CD4-positive, CD25-positive, alpha-beta regulatory T cell (primary cell): ENCODE measurements around the gene KCTD5. TPM values are rescaled to one million over a fixed set of nuclear protein-coding genes. Genes with fewer than 3 reads are reported as not detected.
"Not testable (repeated sequence)": the region's sequence is repeated elsewhere in the genome, so short reads cannot be mapped to it uniquely, and the experiment has no call there.

Source experiments
- ATAC-seq, 2 donors: fragments of 150-1000 bp; cut with Tn5 transposase; one replicate each; pipeline ENCODE4 v1.10.0; 2021; ENCODE audit warnings: low read depth in 2 of 2, moderate number of reproducible peaks in 2 of 2, moderate library complexity in 1 of 2
- DNase-seq, 3 donors: peaks; one replicate each; pipeline versions ENCODE4 v3.0.0 to v3.0.0-alpha.2; 2012 to 2022; ENCODE audit warnings: mixed read lengths in 1 of 3
- H3K27ac ChIP-seq: one replicate; pipeline ENCODE4 v1.7.0; 2013; ENCODE audit warnings: mild to moderate bottlenecking, low read length; ENCODE audit not compliant: insufficient read depth, poor library complexity, severe bottlenecking
- H3K27me3 ChIP-seq: one replicate; pipeline ENCODE4 v1.7.0; 2013; ENCODE audit warnings: low read length; ENCODE audit not compliant: control insufficient read depth, insufficient read depth
- H3K36me3 ChIP-seq: one replicate; pipeline ENCODE4 v1.7.0; 2013; ENCODE audit warnings: mild to moderate bottlenecking, low read length, moderate library complexity; ENCODE audit not compliant: control insufficient read depth, insufficient read depth
- H3K4me1 ChIP-seq: 2 replicates; pipeline ENCODE4 v1.7.0; 2013; ENCODE audit warnings: mild to moderate bottlenecking, low read length; ENCODE audit not compliant: insufficient read depth, control insufficient read depth, poor library complexity, severe bottlenecking
- H3K4me3 ChIP-seq: one replicate; pipeline ENCODE4 v1.7.0; 2013; ENCODE audit warnings: low read depth, mild to moderate bottlenecking, low read length, moderate library complexity
- H3K9me3 ChIP-seq, 2 experiments: 1 replicate in 1 of 2; 2 replicates in 1 of 2; pipeline ENCODE4 v1.7.0; 2013; ENCODE audit warnings: low read length in 2 of 2, mild to moderate bottlenecking in 1 of 2, moderate library complexity in 1 of 2; ENCODE audit not compliant: control insufficient read depth in 2 of 2
- H3K27ac Mint-ChIP-seq, 3 donors: one replicate each; pipeline ENCODE4 v1.8.0; 2020 to 2022; ENCODE audit warnings: mild to moderate bottlenecking in 3 of 3, mixed read lengths in 3 of 3, moderate library complexity in 2 of 3
- H3K27me3 Mint-ChIP-seq: one replicate; pipeline ENCODE4 v1.8.0; 2022; ENCODE audit warnings: mild to moderate bottlenecking, mixed read lengths
- H3K36me3 Mint-ChIP-seq: one replicate; pipeline ENCODE4 v1.8.0; 2020; ENCODE audit warnings: mixed read lengths
- H3K4me1 Mint-ChIP-seq, 4 donors: one replicate each; pipeline ENCODE4 v1.8.0; 2020 to 2022; ENCODE audit warnings: mixed read lengths in 4 of 4, mild to moderate bottlenecking in 1 of 4
- H3K4me3 Mint-ChIP-seq, 4 donors: one replicate each; pipeline ENCODE4 v1.8.0; 2020 to 2022; ENCODE audit warnings: mild to moderate bottlenecking in 4 of 4, mixed read lengths in 4 of 4, moderate library complexity in 3 of 4
- H3K9me3 Mint-ChIP-seq, 7 donors: one replicate each; pipeline ENCODE4 v1.8.0; 2020 to 2022; ENCODE audit warnings: mixed read lengths in 7 of 7, mild to moderate bottlenecking in 3 of 7, moderate library complexity in 2 of 7
- polyA plus RNA-seq, 4 donors: library from polyadenylated mRNA; unstranded; fragments of 300-500 nt; fragmentation: Illumina TruSeq; gene quantifications; one replicate each; pipeline ENCODE4 v1.2.3, GENCODE V29; 2021
- total RNA-seq: library from RNA; stranded (reverse); gene quantifications from one replicate; pipeline ENCODE4 v1.2.3, GENCODE V29; 2022

KCTD5 gene
- total and polyA plus RNA-seq, 5 donors from 2014 or later, result 17.5 to 26.4 (median 22.1) TPM

DNA sequence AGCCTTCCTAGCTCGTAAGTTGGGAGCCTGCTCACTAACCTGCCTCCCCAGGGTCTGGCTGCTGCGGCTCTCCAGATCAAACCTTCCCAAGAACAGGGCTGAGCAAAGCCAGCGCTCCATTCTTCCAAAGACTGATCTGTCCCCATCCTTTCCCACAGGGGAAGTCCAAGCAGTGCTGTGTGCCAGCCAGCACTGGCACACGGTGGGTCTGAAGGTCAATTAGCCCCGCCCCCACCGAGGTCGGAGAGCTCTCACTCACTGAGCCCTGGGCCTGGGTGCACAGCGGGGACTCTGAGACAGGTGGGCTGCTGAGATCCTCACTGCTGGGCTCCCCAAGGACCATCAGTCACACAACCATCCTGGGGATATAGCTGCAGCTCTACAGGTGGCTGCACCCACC, 27.4 kb upstream of the KCTD5 start:
- H3K9me3 Mint-ChIP-seq, result not testable (repeated sequence)

DNA sequence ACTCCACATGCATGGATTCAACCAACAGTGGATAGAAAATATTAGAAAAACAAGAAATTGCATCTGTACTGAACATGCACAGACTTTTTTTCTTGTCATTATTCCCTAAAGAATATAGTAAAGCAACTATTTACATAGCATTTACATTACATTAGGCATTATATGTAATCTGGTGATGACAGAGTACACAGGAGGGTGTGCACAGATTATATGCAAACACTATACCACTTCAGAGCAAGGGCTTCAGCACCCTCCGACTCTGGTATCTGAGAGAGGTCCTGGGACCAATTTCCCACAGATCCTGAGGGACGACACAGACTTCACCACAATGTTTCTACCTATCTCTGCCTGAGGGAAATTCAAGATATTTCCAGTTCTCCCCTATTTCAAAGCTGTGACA, 25.3 kb upstream of the KCTD5 start:
- H3K4me3 Mint-ChIP-seq, result no peak overlapping the region
- no peaks in the 10 kb centered on the region for H3K27me3 ChIP-seq
- no peak overlapping the region for H3K4me3 ChIP-seq
- no peak for ATAC-seq
- H3K27me3 Mint-ChIP-seq, result peaks cover 9% of the 10 kb centered on the region
- no peaks in the 10 kb centered on the region for H3K36me3 Mint-ChIP-seq
- no peaks in the 10 kb centered on the region for H3K9me3 ChIP-seq
- no peaks in the 10 kb centered on the region for H3K4me1 ChIP-seq
- H3K36me3 ChIP-seq, result no peaks in the 10 kb centered on the region
- no peak overlapping the region for H3K27ac ChIP-seq
- no peaks in the 10 kb centered on the region for H3K9me3 Mint-ChIP-seq
- no peak overlapping the region for H3K27ac Mint-ChIP-seq
- H3K4me1 Mint-ChIP-seq, result peaks cover 0 to 19% (median 8%) of the 10 kb centered on the region in 4 donors
- DNase-seq, result no peak

More for the DNA sequence above, 27.4 kb upstream of the KCTD5 start:
- not testable (repeated sequence) for H3K36me3 Mint-ChIP-seq, H3K36me3 ChIP-seq, H3K9me3 ChIP-seq, H3K27me3 ChIP-seq, H3K4me3 ChIP-seq, H3K27ac ChIP-seq, DNase-seq, H3K27ac Mint-ChIP-seq, ATAC-seq, H3K4me3 Mint-ChIP-seq, H3K27me3 Mint-ChIP-seq, H3K4me1 ChIP-seq
- peaks cover 0 to 10% (median 1%) of the 10 kb centered on the region in 4 donors for H3K4me1 Mint-ChIP-seq

DNA sequence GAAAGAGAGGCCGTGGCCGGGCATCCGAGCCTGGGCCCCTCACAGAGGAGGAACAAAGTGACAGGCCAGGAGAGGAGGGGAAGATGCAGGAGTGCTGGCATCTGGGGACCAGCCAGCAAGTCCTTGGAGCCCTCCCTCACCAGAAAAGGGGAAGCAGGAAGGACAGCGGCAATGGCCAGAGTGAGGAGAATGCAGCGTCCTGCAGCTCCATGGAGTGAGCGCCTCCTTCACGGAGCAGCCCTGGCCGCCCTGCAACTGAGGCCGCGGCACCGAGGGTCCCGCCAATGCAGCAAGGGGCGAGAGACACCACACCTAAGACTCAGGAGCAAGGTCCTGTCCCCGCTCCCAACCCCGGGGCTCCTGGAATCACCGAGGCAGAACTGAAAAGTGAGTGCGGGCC, 24.5 kb upstream of the KCTD5 start:
- not testable (repeated sequence) for H3K4me3 Mint-ChIP-seq, H3K27ac Mint-ChIP-seq, H3K36me3 ChIP-seq, H3K36me3 Mint-ChIP-seq, H3K4me3 ChIP-seq, ATAC-seq, H3K4me1 ChIP-seq, H3K27ac ChIP-seq, DNase-seq, H3K27me3 ChIP-seq, H3K9me3 ChIP-seq, H3K9me3 Mint-ChIP-seq, H3K27me3 Mint-ChIP-seq
- peaks cover 0 to 23% (median 11%) of the 10 kb centered on the region in 4 donors for H3K4me1 Mint-ChIP-seq

DNA sequence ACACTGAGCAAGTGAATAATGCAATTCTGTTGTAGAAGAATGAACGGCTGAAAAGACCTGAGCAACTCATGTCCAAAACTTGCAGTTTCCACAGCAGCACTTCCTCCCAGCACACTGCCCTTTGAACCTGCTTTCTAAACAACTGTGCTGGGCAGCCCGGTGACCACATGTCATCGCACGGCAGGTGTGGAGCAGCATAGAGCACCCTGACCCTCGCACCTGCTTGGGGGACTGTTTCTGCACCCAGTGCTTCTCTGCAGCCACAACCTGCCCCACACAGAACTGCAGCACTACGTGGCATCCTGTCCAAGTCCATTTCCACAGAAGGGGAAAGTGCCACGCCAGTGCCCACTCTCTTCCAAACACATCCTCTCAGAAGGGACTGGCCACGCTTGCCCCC, 22.8 kb upstream of the KCTD5 start:
- Mint-ChIP-seq H3K4me1 (peaks cover 12 to 41% (median 24%) of the 10 kb centered on the region in 4 donors), H3K27ac (peak overlapping the region in 2 of 3 donors; percentile 42 to 88)
- DNase-seq, H3K27ac ChIP-seq, H3K9me3 ChIP-seq, H3K4me1 ChIP-seq, H3K4me3 ChIP-seq, H3K4me3 Mint-ChIP-seq, H3K36me3 Mint-ChIP-seq, H3K27me3 Mint-ChIP-seq, H3K9me3 Mint-ChIP-seq, ATAC-seq, H3K27me3 ChIP-seq, H3K36me3 ChIP-seq: not testable (repeated sequence)

DNA sequence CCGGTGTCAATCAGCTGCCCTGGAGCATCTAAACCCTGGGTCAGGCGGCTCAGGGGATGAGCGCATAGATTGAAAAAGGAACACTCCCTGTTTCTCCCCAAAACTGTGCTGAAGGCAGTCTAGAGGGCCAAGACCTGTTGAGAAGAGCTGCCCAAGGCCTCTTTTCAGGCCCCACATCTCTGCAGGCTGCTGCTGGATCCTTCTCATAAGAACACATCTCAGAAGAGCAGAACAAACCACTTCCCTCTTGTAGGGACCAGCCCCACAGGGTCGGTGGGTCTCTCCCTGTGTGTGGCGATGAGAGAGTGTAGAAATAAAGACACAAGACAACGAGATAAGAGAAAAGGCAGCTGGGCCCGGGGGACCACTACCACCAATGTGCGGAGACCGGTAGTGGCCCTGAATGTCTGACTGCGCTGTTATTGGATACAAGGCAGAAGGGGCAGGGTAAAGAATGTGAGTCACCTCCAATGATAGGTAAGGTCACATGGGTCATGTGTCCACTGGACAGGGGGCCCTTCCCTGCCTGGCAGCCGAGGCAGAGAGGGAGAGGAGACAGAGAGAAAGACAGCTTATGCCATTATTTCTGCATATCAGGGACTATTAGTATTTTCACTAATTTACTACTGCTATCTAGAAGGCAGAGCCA, 22.2 kb upstream of the KCTD5 start:
- Mint-ChIP-seq H3K27ac (peak overlapping the region; percentile 31 to 88 (median 75)), H3K4me1 (peaks cover 13 to 41% (median 24%) of the 10 kb centered on the region in 4 donors), H3K4me3 (peak overlapping the region in 2 of 4 donors; percentile 2 to 79)
- H3K4me1 ChIP-seq, H3K9me3 ChIP-seq, H3K4me3 ChIP-seq, H3K9me3 Mint-ChIP-seq, H3K36me3 Mint-ChIP-seq, H3K27ac ChIP-seq, ATAC-seq, DNase-seq, H3K27me3 ChIP-seq, H3K36me3 ChIP-seq, H3K27me3 Mint-ChIP-seq: not testable (repeated sequence)

DNA sequence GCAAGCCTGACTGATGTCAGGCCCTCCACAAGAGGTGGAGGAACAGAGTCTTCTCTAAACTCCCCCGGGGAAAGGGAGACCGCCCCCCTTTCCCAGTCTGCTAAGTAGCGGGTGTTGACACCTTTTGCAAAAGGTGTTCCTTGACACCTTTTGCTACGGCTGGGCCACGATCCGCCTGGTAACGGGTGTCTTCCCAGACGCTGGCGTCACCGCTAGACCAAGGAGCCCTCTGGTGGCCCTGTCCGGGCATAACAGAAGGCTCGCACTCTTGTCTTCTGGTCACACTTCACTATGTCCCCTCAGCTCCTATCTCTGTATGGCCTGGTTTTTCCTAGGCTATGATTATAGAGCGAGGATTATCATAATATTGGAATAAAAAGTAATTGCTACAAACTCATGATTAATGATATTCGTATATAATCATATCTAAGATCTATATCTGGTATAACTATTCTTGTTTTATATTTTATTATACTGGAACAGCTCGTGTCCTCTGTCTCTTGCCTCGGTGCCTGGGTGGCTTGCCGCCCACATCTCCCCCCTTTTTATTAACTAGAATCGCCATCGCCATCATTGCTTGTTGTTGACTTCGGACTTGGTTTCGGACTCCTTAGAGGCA, 21.5 kb upstream of the KCTD5 start:
- not testable (repeated sequence) for H3K27me3 Mint-ChIP-seq, H3K9me3 Mint-ChIP-seq, DNase-seq, H3K9me3 ChIP-seq, H3K4me3 Mint-ChIP-seq, H3K4me3 ChIP-seq, H3K27me3 ChIP-seq, H3K36me3 Mint-ChIP-seq, H3K36me3 ChIP-seq, H3K4me1 ChIP-seq, ATAC-seq, H3K27ac ChIP-seq
- Mint-ChIP-seq H3K4me1 (peaks cover 13 to 43% (median 24%) of the 10 kb centered on the region in 4 donors), H3K27ac (peak overlapping the region; percentile 31 to 86 (median 75))

DNA sequence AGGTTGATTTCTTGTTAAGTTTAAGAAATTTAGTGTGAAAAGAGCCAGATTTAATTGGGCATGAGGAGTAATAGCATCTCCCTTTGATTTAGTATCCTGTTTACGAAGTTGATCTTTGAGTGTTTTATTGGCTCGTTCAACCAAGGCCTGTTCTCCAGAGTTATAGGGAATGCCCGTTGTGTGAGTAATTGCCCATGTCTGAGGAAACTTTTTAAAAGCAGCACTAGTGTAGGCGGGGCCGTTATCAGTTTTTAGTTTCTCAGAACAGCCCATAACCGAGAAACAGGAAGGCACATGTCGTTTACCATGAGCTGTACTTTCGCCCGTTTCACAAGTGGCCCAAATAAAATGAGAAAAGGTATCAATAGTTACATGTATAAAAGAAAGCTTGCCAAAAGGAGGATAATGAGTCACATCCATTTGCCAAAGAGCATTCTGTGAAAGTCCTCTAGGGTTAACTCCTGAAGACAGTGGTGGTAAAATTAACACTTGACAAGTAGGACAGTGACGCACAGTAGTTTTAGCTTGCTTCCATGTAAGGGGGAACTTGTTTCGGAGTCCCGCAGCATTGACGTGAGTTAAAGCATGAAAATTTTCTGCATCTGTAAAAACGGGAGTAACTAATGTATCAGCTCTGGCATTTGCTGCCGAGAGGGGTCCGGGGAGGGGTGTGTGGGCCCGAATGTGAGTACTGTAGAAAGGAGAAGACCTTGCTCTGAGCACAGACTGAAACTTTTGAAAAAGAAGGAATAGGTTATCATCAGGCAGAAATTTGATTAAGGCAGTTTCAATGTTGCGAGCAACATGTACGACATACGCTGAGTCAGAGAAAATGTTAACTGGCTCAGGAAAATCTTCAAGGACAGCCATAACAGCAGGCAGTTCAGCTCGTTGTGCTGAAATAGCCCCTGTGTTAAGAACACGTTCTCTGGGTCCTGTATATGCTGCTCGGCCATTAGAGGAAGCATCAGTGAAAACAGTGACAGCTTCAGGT, 18.5 kb upstream of the KCTD5 start:
- H3K27me3 Mint-ChIP-seq, result no peaks in the 10 kb centered on the region
- Histone ChIP-seq H3K4me3 (peak overlapping the region; percentile 54), H3K4me1 (peaks cover 4% of the 10 kb centered on the region), H3K36me3 (peaks cover 4% of the 10 kb centered on the region), H3K9me3 (no peaks in the 10 kb centered on the region), H3K27ac (peak overlapping the region; percentile 64), H3K27me3 (no peaks in the 10 kb centered on the region)
- peak; percentile 85 to 97 for ATAC-seq
- H3K27ac Mint-ChIP-seq, result peak overlapping the region; percentile 82 to 99 (median 85)
- DNase-seq, result peak in 2 of 3 donors; percentile 30 to 84
- H3K9me3 Mint-ChIP-seq, result no peaks in the 10 kb centered on the region
- H3K36me3 Mint-ChIP-seq, result peaks cover 19% of the 10 kb centered on the region
- peaks cover 13 to 40% (median 26%) of the 10 kb centered on the region in 4 donors for H3K4me1 Mint-ChIP-seq
- peak overlapping the region in 3 of 4 donors; percentile 56 to 85 (median 71) for H3K4me3 Mint-ChIP-seq
